GM12878 (cell line): ENCODE data around the gene RECQL5. TPM values are rescaled to one million over a fixed set of nuclear protein-coding genes. Genes with fewer than 3 reads are reported as not detected.

ENCODE experiments used
- ATAC-seq: fragments of 200-7000 bp; cut with Tn5 transposase; 3 replicates; pipeline ENCODE4 v1.9.1; 2020; ENCODE audit warnings: mild to moderate bottlenecking, moderate library complexity
- BruUV-seq: library from RNA; stranded (reverse); fragments of 400-500 nt; replicated peaks from 2 replicates; lab custom pipeline; 2021; lab: Mats Ljungman, UMichigan
- CTCF ChIA-PET: fragments of 300-600 bp; sonication (Branson Sonifier 250); formaldehyde crosslinking; extraction: SDS; loops from one replicate; lab custom pipeline; 2021; ENCODE audit warnings: inconsistent platforms; lab: Yijun Ruan, JAX
- POLR2A ChIA-PET: fragments of 350-600 bp; formaldehyde crosslinking; extraction: SDS; loops from one replicate; lab custom pipeline; 2021; ENCODE audit warnings: inconsistent platforms; lab: Charles Lee
- RAD21 ChIA-PET: fragments of 300-600 bp; sonication (Branson Sonifier 250); formaldehyde crosslinking; loops from one replicate; lab custom pipeline; 2023; ENCODE audit warnings: antibody characterized with exemption; ENCODE audit not compliant: unreplicated experiment; lab: Charles Lee
- SMC1A ChIA-PET: fragments of 300-600 bp; sonication (Branson Sonifier 250); formaldehyde crosslinking; loops from one replicate; lab custom pipeline; 2023; ENCODE audit not compliant: unreplicated experiment, uncharacterized antibody; lab: Charles Lee
- DNase-seq: peaks from one replicate; pipeline ENCODE4 v3.0.0-alpha.2; 2011; ENCODE audit warnings: low read depth, low spot score
- FAIRE-seq: peaks from 3 replicates; lab custom pipeline; 2011; peaks lifted over from hg19 to GRCh38; lab: Jason Lieb, UNC
- H2AFZ ChIP-seq: 2 replicates; pipeline ENCODE4 v1.6.0; 2011; ENCODE audit warnings: low read depth, low read length, control low read depth; ENCODE audit not compliant: control insufficient read depth
- H3K27ac ChIP-seq: 2 replicates; pipeline ENCODE4 v1.5.1; 2011; ENCODE audit warnings: control low read depth; ENCODE audit not compliant: control insufficient read depth, insufficient read depth
- H3K27me3 ChIP-seq, 2 experiments: replicated peaks in 1 of 2; 2 replicates each; pipeline versions ENCODE4 v1.6.0 to v1.6.1; 2011; ENCODE audit warnings: low read length in 1 of 2; ENCODE audit not compliant: control insufficient read depth in 2 of 2, insufficient read depth in 2 of 2
- H3K36me3 ChIP-seq, 2 experiments: 2 replicates each; pipeline ENCODE4 v1.5.1; 2011; ENCODE audit warnings: low read length in 1 of 2; ENCODE audit not compliant: control insufficient read depth in 2 of 2, insufficient read depth in 2 of 2
- H3K4me1 ChIP-seq: 2 replicates; pipeline ENCODE4 v1.6.1; 2011; ENCODE audit warnings: mild to moderate bottlenecking, low read length, moderate library complexity, mixed read lengths; ENCODE audit not compliant: control insufficient read depth, insufficient read depth
- H3K4me2 ChIP-seq: 2 replicates; pipeline ENCODE4 v1.6.0; 2011; ENCODE audit warnings: control low read depth; ENCODE audit not compliant: control insufficient read depth, insufficient read depth
- H3K4me3 ChIP-seq: fragments of 200-600 bp; sonication (generic); 2 replicates; pipeline ENCODE4 v1.5.1; 2016
- H3K79me2 ChIP-seq: 2 replicates; pipeline ENCODE4 v1.6.0; 2011; ENCODE audit warnings: low read length; ENCODE audit not compliant: control insufficient read depth, insufficient read depth
- H3K9ac ChIP-seq: 2 replicates; pipeline ENCODE4 v1.8.0; 2011; ENCODE audit warnings: low read length, control low read depth, mixed read lengths; ENCODE audit not compliant: control insufficient read depth, insufficient read depth
- H3K9me3 ChIP-seq: replicated peaks from 3 replicates; pipeline ENCODE4 v1.5.1; 2011; ENCODE audit warnings: mild to moderate bottlenecking, low read length; ENCODE audit not compliant: control insufficient read depth, insufficient read depth
- H4K20me1 ChIP-seq: 2 replicates; pipeline ENCODE4 v1.6.0; 2011; ENCODE audit not compliant: control insufficient read depth, insufficient read depth
- ATF3 ChIP-seq: IDR thresholded peaks from 2 replicates; pipeline ENCODE4 v1.6.1; 2011; ENCODE audit warnings: low read depth, mild to moderate bottlenecking, low read length, moderate library complexity, borderline replicate concordance; ENCODE audit errors: extremely low read depth
- BMI1 ChIP-seq: fragments of 450-650 bp; IDR thresholded peaks from 2 replicates; pipeline ENCODE4 v1.6.1; 2016; ENCODE audit warnings: mild to moderate bottlenecking, moderate library complexity, borderline replicate concordance
- CREM ChIP-seq: IDR thresholded peaks from 2 replicates; pipeline ENCODE4 v1.6.1; 2014; ENCODE audit warnings: antibody characterized with exemption, low read depth
- EED ChIP-seq: sonication (generic); IDR thresholded peaks from 2 replicates; pipeline ENCODE4 v1.6.1; 2016; ENCODE audit warnings: antibody characterized with exemption, low read depth
- GATAD2B ChIP-seq: fragments of 450-650 bp; conservative IDR thresholded peaks from 2 replicates; pipeline ENCODE4 v1.6.1; 2017; ENCODE audit warnings: low read depth, mild to moderate bottlenecking, moderate library complexity
- IRF4 ChIP-seq: IDR thresholded peaks from 2 replicates; pipeline ENCODE4 v1.6.1; 2011; ENCODE audit warnings: low read depth, low read length
- MYC ChIP-seq: IDR thresholded peaks from 2 replicates; pipeline ENCODE4 v1.6.1; 2011; ENCODE audit warnings: mild to moderate bottlenecking, low read length, moderate library complexity, inconsistent platforms; ENCODE audit not compliant: insufficient read depth, insufficient replicate concordance, insufficient read length, severe bottlenecking
- NKRF ChIP-seq: fragments of 450-650 bp; conservative IDR thresholded peaks from 2 replicates; pipeline ENCODE4 v1.6.1; 2017; ENCODE audit warnings: mild to moderate bottlenecking, moderate library complexity
- NR2F1 ChIP-seq: fragments of 450-650 bp; conservative IDR thresholded peaks from 2 replicates; pipeline ENCODE4 v1.6.1; 2017; ENCODE audit warnings: mild to moderate bottlenecking
- SREBF2 ChIP-seq: IDR thresholded peaks from 2 replicates; pipeline ENCODE4 v1.6.1; 2012; ENCODE audit warnings: mild to moderate bottlenecking, low read length
- STAT3 ChIP-seq: IDR thresholded peaks from 2 replicates; pipeline ENCODE4 v1.6.1; 2011; ENCODE audit warnings: low read depth, low read length, improper control_type of control experiment
- WGBS: methylation state at CpG from one replicate; pipeline ENCODE4 v1.1.6; 2016; ENCODE audit warnings: low lambda C conversion rate; ENCODE audit not compliant: insufficient replicate concordance, insufficient coverage; ENCODE audit errors: missing lambda C conversion rate; 5-methylcytosine and 5-hydroxymethylcytosine counted together
- in situ Hi-C: fragments of 300-500 bp; cut with MboI; formaldehyde crosslinking; loops from 9 replicates; pipeline ENCODE4 v1.14.3; 2018; ENCODE audit warnings: mixed read lengths
- intact Hi-C: fragments of 100-400 bp; cut with micrococcal nuclease; formaldehyde crosslinking; loops from one replicate; pipeline ENCODE4 v1.14.2; 2022; ENCODE audit not compliant: unreplicated experiment
- polyA plus RNA-seq, 11 experiments: library from polyadenylated mRNA; depleted of rRNA in 4 of 11; unstranded in 6 of 11; stranded (reverse) in 5 of 11; fragments of >200 nt; fragmentation: Nextera tagmentation in 4 of 11; fragmentation: Illumina TruSeq in 1 of 11; extraction: Ambion mirVana in 4 of 11; extraction: Trizol in 1 of 11; gene quantifications; 1 replicate in 1 of 11; 2 replicates in 10 of 11; pipeline versions ENCODE4 v1.2.1 to v1.2.3, GENCODE V29; 2011 to 2016; ENCODE audit warnings: inconsistent platforms in 2 of 11, missing spikeins in 2 of 11, low read depth in 1 of 11
- total RNA-seq, 4 experiments: library from RNA; depleted of rRNA in 3 of 4; stranded (reverse); fragments of >200 nt in 3 of 4; fragmentation: Illumina TruSeq in 1 of 4; extraction: Trizol in 1 of 4; gene quantifications; 2 replicates each; pipeline versions ENCODE4 v1.2.1 to v1.2.3, GENCODE V29; 2013 to 2021

Gene RECQL5
- total and polyA plus RNA-seq, 10 of the 15 experiments (the other 5 are each of a cell fraction or from before 2014, with no cell fraction given), result 3.6 to 30.6 (median 20.1) TPM

GRCh38 chr17:75681289-75681688 lies 14.3 kb upstream of the RECQL5 start:
- Histone ChIP-seq H3K79me2 (peaks cover 24% of the 10 kb centered on the region), H3K27ac (no peak overlapping the region), H2AFZ (no peak overlapping the region), H3K4me1 (peaks cover 8% of the 10 kb centered on the region; the same call in 1 of the 2 replicates), H3K27me3 (no peaks in the 10 kb centered on the region), H3K9me3 (no peaks in the 10 kb centered on the region; the same call in 2 of the 3 replicates), H3K36me3 (peaks cover 6 to 20% of the 10 kb centered on the region in 2 experiments; a peak in 3 of 4 replicates), H4K20me1 (no peaks in the 10 kb centered on the region), H3K9ac (no peak overlapping the region), H3K4me3 (no peak overlapping the region), H3K4me2 (no peak overlapping the region)
- 100% methylated on average over 3 of the region's 3 CpGs for WGBS
- in situ Hi-C loops, result no loop called here
- RAD21 ChIA-PET, result interaction anchor here (1.0 to 2.1 kb wide), 2 partner anchors 35 to 66 kb away, joined by 3 to 8 read pairs; a partner anchor contains a TSS
- CTCF ChIA-PET, result interaction anchor here (1.2 to 13.2 kb wide), 4 partner anchors 24 to 79 kb away, joined by 4 to 134 read pairs (median 11); no protein-coding TSS in a partner anchor
- TF ChIP-seq MYC, result no peak
- no peak for TF ChIP-seq CREM
- TF ChIP-seq BMI1, result no peak
- no peak for TF ChIP-seq NKRF
- no peak for TF ChIP-seq IRF4
- no peak for TF ChIP-seq GATAD2B
- TF ChIP-seq NR2F1, result no peak
- TF ChIP-seq ATF3, result no peak
- TF ChIP-seq EED, result no peak
- no peak for TF ChIP-seq STAT3
- TF ChIP-seq SREBF2, result no peak
- ATAC-seq (no peak), FAIRE-seq (no peak), DNase-seq (no peak)
- TSS peak; percentile 5 for BruUV-seq
- intact Hi-C loops, result no loop called here
- POLR2A ChIA-PET, result interaction anchor here (0.6 to 1.5 kb wide), 2 partner anchors 9 to 16 kb away, joined by 3 to 6 read pairs; no protein-coding TSS in a partner anchor
- SMC1A ChIA-PET, result interaction anchor here (0.7 kb wide), 3 partner anchors 10 to 53 kb away, joined by 3 to 4 read pairs (median 3); no protein-coding TSS in a partner anchor
